Measurements from ENCODE around the gene PPP2R2C.

GRCh38 chr4:6324461-6324998, 147.9 kb downstream of the PPP2R2C start:
- TF ChIP-seq, protein P1, sequence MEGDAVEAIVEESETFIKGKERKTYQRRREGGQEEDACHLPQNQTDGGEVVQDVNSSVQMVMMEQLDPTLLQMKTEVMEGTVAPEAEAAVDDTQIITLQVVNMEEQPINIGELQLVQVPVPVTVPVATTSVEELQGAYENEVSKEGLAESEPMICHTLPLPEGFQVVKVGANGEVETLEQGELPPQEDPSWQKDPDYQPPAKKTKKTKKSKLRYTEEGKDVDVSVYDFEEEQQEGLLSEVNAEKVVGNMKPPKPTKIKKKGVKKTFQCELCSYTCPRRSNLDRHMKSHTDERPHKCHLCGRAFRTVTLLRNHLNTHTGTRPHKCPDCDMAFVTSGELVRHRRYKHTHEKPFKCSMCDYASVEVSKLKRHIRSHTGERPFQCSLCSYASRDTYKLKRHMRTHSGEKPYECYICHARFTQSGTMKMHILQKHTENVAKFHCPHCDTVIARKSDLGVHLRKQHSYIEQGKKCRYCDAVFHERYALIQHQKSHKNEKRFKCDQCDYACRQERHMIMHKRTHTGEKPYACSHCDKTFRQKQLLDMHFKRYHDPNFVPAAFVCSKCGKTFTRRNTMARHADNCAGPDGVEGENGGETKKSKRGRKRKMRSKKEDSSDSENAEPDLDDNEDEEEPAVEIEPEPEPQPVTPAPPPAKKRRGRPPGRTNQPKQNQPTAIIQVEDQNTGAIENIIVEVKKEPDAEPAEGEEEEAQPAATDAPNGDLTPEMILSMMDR (conservative IDR thresholded peaks at IDR 0.05; ENCODE audit: low read depth, low read length), result no peak
- TF ChIP-seq EZH2 (IDR thresholded peaks at IDR 0.05; ENCODE audit: low read length, unreplicated experiment) (no peak), EZH2phosphoT487 (IDR thresholded peaks at IDR 0.05; ENCODE audit: borderline replicate concordance, low read length) (no peak)

All from PC-3 (cell line).